Panc1 (cell line): ENCODE measurements around the gene LCORL. TPM values are rescaled to one million over a fixed set of nuclear protein-coding genes. Genes with fewer than 3 reads are reported as not detected.

ENCODE experiments used
- ATAC-seq: fragments of 200-7000 bp; cut with Tn5 transposase; 2 replicates; pipeline ENCODE4 v1.9.1; 2020; ENCODE audit warnings: mild to moderate bottlenecking, moderate library complexity
- BruUV-seq: library from RNA; stranded (reverse); fragments of 400-500 nt; replicated peaks from 2 replicates; lab custom pipeline; 2021; lab: Mats Ljungman, UMichigan
- CTCF ChIA-PET: fragments of 300-600 bp; sonication (Branson Sonifier 250); formaldehyde crosslinking; loops from one replicate; lab custom pipeline; 2022; ENCODE audit warnings: antibody characterized with exemption; lab: Charles Lee
- POLR2A ChIA-PET: fragments of 300-600 bp; sonication (Branson Sonifier 250); formaldehyde crosslinking; loops from one replicate; lab custom pipeline; 2022; ENCODE audit warnings: antibody characterized with exemption; lab: Charles Lee
- DNase-seq: peaks from one replicate; pipeline ENCODE4 v3.0.0-alpha.2; 2010; ENCODE audit warnings: low read depth, low spot score
- H3K27ac ChIP-seq: 2 replicates; pipeline ENCODE4 v1.5.1; 2011; ENCODE audit warnings: mild to moderate bottlenecking, low read length, inconsistent platforms
- H3K27me3 ChIP-seq: fragments of 200-500 bp; sonication (Bioruptor generic); 2 replicates; pipeline ENCODE4 v1.6.0; 2014; ENCODE audit warnings: low read length, inconsistent platforms; ENCODE audit not compliant: control insufficient read depth, insufficient read depth
- H3K36me3 ChIP-seq: fragments of 200-500 bp; sonication (Bioruptor generic); 2 replicates; pipeline ENCODE4 v1.5.1; 2014; ENCODE audit warnings: inconsistent platforms, mild to moderate bottlenecking, low read length, moderate library complexity; ENCODE audit not compliant: control insufficient read depth, insufficient read depth
- H3K4me1 ChIP-seq: 2 replicates; pipeline ENCODE4 v1.5.1; 2011; ENCODE audit warnings: inconsistent platforms, mild to moderate bottlenecking, low read length, moderate library complexity; ENCODE audit not compliant: control insufficient read depth, insufficient read depth
- H3K4me3 ChIP-seq, 2 experiments: 2 replicates each; pipeline ENCODE4 v1.5.1; 2011 to 2012; ENCODE audit warnings: low read depth in 2 of 2, low read length in 2 of 2, mild to moderate bottlenecking in 2 of 2, inconsistent platforms in 1 of 2, moderate library complexity in 1 of 2
- H3K9me3 ChIP-seq: fragments of 200-500 bp; sonication (Bioruptor generic); 2 replicates; pipeline ENCODE4 v1.5.1; 2014; ENCODE audit warnings: low read depth, mild to moderate bottlenecking, inconsistent platforms, low read length, moderate library complexity; ENCODE audit not compliant: control insufficient read depth, insufficient read depth
- POLR2AphosphoS5 ChIP-seq: IDR thresholded peaks from 2 replicates; pipeline ENCODE4 v1.6.1; 2012; ENCODE audit warnings: mild to moderate bottlenecking, low read depth, low read length, moderate library complexity
- SIN3A ChIP-seq: IDR thresholded peaks from 2 replicates; pipeline ENCODE4 v1.6.1; 2012; ENCODE audit warnings: low read depth, mild to moderate bottlenecking, low read length, moderate library complexity, borderline replicate concordance; ENCODE audit not compliant: insufficient read depth
- TCF7L2 ChIP-seq: IDR thresholded peaks from 2 replicates; pipeline ENCODE4 v1.6.1; 2011; ENCODE audit warnings: mild to moderate bottlenecking, low read depth, low read length, inconsistent platforms
- in situ Hi-C: cut with HindIII; loops from 2 replicates; pipeline ENCODE4 v1.10.0; 2016; ENCODE audit warnings: low sequenced_read_pairs, low pct_unique_long_range_greater_than_20kb
- intact Hi-C: fragments of 100-400 bp; cut with micrococcal nuclease; formaldehyde crosslinking; loops from one replicate; pipeline ENCODE4 v1.10.0; 2022; ENCODE audit not compliant: unreplicated experiment
- total RNA-seq: library from RNA; stranded (reverse); gene quantifications from one replicate; pipeline ENCODE4 v1.2.1, GENCODE V29; 2021; ENCODE audit not compliant: unreplicated experiment
- TF ChIP-seq, protein P1 (sequence below): fragments of 450-650 bp; IDR thresholded peaks from 2 replicates; pipeline ENCODE4 v1.5.1; 2017; ENCODE audit warnings: mild to moderate bottlenecking
- TF ChIP-seq, protein P2 (sequence below), 2 experiments: IDR thresholded peaks; 2 replicates each; pipeline ENCODE4 v1.6.1; 2011 to 2012; ENCODE audit warnings: low read depth in 2 of 2, control low read depth in 1 of 2, low read length in 1 of 2, mild to moderate bottlenecking in 1 of 2, moderate library complexity in 1 of 2; ENCODE audit not compliant: insufficient read depth in 1 of 2

LCORL gene
- total RNA-seq, 1 experiment from 2014 or later: 17.5 TPM

DNA sequence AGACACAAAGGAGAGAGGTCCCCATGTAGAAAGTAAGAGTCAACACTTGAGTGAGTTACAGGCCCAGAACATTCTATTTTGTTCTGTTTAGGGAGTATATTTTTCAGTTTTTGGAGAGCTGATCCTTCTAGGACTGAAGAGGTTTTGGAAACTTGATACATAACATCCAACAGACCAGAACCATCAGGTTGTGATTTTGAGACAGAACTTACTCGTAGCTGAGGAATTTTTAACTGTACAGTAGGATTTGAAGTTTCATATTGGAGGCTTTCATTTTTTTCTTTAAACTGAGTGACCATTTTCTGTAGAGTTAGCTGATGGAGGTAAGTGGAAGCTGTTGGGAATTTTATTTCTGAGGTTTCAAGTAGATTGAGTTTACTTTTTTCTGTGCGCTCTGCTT lies 137.5 kb downstream of the LCORL start:
- ChIA-PET CTCF (no interaction called here), POLR2A (no interaction called here)
- Histone ChIP-seq H3K9me3 (no peaks in the 10 kb centered on the region), H3K4me1 (no peaks in the 10 kb centered on the region), H3K36me3 (no peaks in the 10 kb centered on the region), H3K4me3 (no peak overlapping the region), H3K27ac (no peak overlapping the region), H3K27me3 (no peaks in the 10 kb centered on the region)
- in situ Hi-C loops (no loop called here), intact Hi-C loops (no loop called here)
- TF ChIP-seq POLR2AphosphoS5 (no peak), SIN3A (no peak), TCF7L2 (no peak)
- TF ChIP-seq, protein P1, sequence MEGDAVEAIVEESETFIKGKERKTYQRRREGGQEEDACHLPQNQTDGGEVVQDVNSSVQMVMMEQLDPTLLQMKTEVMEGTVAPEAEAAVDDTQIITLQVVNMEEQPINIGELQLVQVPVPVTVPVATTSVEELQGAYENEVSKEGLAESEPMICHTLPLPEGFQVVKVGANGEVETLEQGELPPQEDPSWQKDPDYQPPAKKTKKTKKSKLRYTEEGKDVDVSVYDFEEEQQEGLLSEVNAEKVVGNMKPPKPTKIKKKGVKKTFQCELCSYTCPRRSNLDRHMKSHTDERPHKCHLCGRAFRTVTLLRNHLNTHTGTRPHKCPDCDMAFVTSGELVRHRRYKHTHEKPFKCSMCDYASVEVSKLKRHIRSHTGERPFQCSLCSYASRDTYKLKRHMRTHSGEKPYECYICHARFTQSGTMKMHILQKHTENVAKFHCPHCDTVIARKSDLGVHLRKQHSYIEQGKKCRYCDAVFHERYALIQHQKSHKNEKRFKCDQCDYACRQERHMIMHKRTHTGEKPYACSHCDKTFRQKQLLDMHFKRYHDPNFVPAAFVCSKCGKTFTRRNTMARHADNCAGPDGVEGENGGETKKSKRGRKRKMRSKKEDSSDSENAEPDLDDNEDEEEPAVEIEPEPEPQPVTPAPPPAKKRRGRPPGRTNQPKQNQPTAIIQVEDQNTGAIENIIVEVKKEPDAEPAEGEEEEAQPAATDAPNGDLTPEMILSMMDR: no peak
- TF ChIP-seq, protein P2, sequence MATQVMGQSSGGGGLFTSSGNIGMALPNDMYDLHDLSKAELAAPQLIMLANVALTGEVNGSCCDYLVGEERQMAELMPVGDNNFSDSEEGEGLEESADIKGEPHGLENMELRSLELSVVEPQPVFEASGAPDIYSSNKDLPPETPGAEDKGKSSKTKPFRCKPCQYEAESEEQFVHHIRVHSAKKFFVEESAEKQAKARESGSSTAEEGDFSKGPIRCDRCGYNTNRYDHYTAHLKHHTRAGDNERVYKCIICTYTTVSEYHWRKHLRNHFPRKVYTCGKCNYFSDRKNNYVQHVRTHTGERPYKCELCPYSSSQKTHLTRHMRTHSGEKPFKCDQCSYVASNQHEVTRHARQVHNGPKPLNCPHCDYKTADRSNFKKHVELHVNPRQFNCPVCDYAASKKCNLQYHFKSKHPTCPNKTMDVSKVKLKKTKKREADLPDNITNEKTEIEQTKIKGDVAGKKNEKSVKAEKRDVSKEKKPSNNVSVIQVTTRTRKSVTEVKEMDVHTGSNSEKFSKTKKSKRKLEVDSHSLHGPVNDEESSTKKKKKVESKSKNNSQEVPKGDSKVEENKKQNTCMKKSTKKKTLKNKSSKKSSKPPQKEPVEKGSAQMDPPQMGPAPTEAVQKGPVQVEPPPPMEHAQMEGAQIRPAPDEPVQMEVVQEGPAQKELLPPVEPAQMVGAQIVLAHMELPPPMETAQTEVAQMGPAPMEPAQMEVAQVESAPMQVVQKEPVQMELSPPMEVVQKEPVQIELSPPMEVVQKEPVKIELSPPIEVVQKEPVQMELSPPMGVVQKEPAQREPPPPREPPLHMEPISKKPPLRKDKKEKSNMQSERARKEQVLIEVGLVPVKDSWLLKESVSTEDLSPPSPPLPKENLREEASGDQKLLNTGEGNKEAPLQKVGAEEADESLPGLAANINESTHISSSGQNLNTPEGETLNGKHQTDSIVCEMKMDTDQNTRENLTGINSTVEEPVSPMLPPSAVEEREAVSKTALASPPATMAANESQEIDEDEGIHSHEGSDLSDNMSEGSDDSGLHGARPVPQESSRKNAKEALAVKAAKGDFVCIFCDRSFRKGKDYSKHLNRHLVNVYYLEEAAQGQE (IDR thresholded peaks at IDR 0.05; ENCODE audit: insufficient read depth in 1 of 2, low read depth in 2 of 2, low read length in 1 of 2): no peak
- no TSS peak for BruUV-seq
- no peak for DNase-seq
- no peak for ATAC-seq

DNA sequence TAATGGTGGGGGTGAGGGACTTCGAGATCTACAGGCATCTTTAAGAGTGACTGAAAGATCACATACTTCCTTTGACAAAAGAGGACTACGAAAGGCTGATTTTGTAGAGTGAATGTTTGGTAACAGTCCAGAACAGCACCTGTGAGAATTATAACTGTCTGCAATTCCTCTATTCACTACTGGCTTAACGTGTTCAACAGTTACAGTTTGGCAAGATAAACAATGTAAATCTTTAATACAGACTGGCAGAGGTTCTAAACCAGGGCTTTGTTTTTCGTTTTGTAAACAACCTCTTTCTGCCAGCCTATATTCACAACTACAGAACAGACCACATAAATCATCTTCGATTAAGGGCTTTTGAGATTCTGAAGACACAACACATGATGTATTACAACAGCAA lies 143.9 kb downstream of the LCORL start:
- Histone ChIP-seq H3K9me3 (no peaks in the 10 kb centered on the region), H3K4me3 (no peak overlapping the region), H3K36me3 (no peaks in the 10 kb centered on the region), H3K4me1 (no peaks in the 10 kb centered on the region), H3K27me3 (no peaks in the 10 kb centered on the region), H3K27ac (no peak overlapping the region)
- CTCF ChIA-PET: no interaction called here
- POLR2A ChIA-PET: no interaction called here
- DNase-seq (no peak), ATAC-seq (no peak)
- in situ Hi-C loops: no loop called here
- TF ChIP-seq, protein P1: no peak
- no peak for TF ChIP-seq POLR2AphosphoS5
- TF ChIP-seq TCF7L2: no peak
- TF ChIP-seq SIN3A: no peak
- TF ChIP-seq, protein P2 (IDR thresholded peaks at IDR 0.05; ENCODE audit: insufficient read depth in 1 of 2, low read depth in 2 of 2, low read length in 1 of 2): no peak
- BruUV-seq: no TSS peak
- intact Hi-C loops: no loop called here
